Measurements from ENCODE around the gene BIRC7. TPM values are rescaled to one million over a fixed set of nuclear protein-coding genes. Genes with fewer than 3 reads are reported as not detected.

BIRC7 gene
- total and polyA plus RNA-seq, 2 donors (not counting 3 experiments of a cell fraction or from before 2014, with no cell fraction given) = not detected

GRCh38 chr20:63219866-63220521, 15.7 kb upstream of the BIRC7 start:
- TF ChIP-seq JUN (IDR thresholded peaks at IDR 0.05; ENCODE audit: borderline replicate concordance, insufficient read depth, insufficient read length, low read depth) (no peak), EZH2 (IDR thresholded peaks at IDR 0.05; ENCODE audit: borderline replicate concordance, low read depth, low read length, severe bottlenecking) (no peak), MYC (IDR thresholded peaks at IDR 0.05; ENCODE audit: low read depth, low read length) (no peak)
- H2AFZ ChIP-seq (ENCODE audit: low read depth, low read length) = no peak overlapping the region
- H3K27ac ChIP-seq (ENCODE audit: insufficient read depth, low read depth, low read length) = no peak overlapping the region
- ChIA-PET POLR2A (no interaction called here), CTCF (interaction anchor here (0.5 to 3.1 kb wide), 4 partner anchors 11 to 71 kb away, joined by 3 to 11 read pairs (median 6); no protein-coding TSS in a partner anchor)
- no peak for FAIRE-seq
- no peak overlapping the region for H3K4me3 ChIP-seq (replicated peaks in 1 of 3; ENCODE audit: insufficient read depth in 1 of 3, low read depth in 1 of 3, low read length in 3 of 3)
- no peaks in the 10 kb centered on the region for H4K20me1 ChIP-seq (replicated peaks; ENCODE audit: control insufficient read depth, extremely low read depth, insufficient read depth, low read length)
- intact Hi-C loops (cut with micrococcal nuclease) = loop anchor here (5.0 kb wide), 2 partner anchors 38 to 72 kb away; partner anchors contain the start of gene COL20A1
- dilution Hi-C loops (cut with MboI; ENCODE audit: extremely low pct_ligation_motif_present, low sequenced_read_pairs) = no loop called here
- H3K4me1 ChIP-seq (ENCODE audit: control insufficient read depth, extremely low read depth, insufficient read depth, low read length) = peaks cover 5% of the 10 kb centered on the region
- H3K36me3 ChIP-seq (ENCODE audit: control insufficient read depth in 2 of 2, extremely low read depth in 1 of 2, insufficient read depth in 2 of 2, low read length in 2 of 2) = no peaks in the 10 kb centered on the region
- BruUV-seq (replicated peaks) = no TSS peak
- H3K9me1 ChIP-seq (replicated peaks; ENCODE audit: control insufficient read depth, extremely low read depth, insufficient read depth, low read length) = no peaks in the 10 kb centered on the region
- no peaks in the 10 kb centered on the region for H3K9me3 ChIP-seq (replicated peaks; ENCODE audit: control insufficient read depth, insufficient read depth, low read length)
- H3K4me2 ChIP-seq (ENCODE audit: insufficient read depth, low read length) = no peak overlapping the region
- H3K9ac ChIP-seq (replicated peaks; ENCODE audit: extremely low read depth, insufficient read depth, low read length) = no peak overlapping the region
- peaks cover 8% of the 10 kb centered on the region for H3K79me2 ChIP-seq (ENCODE audit: control insufficient read depth, insufficient read depth, low read length)
- no peaks in the 10 kb centered on the region for H3K27me3 ChIP-seq (ENCODE audit: control insufficient read depth in 2 of 2, insufficient read depth in 2 of 2, low read length in 2 of 2)
- no peak for DNase-seq (ENCODE audit: low read depth, low spot score)

- BruUV-seq (replicated peaks) = no TSS peak
- H3K36me3 ChIP-seq (ENCODE audit: control insufficient read depth in 2 of 2, extremely low read depth in 1 of 2, insufficient read depth in 2 of 2, low read length in 2 of 2) = no peaks in the 10 kb centered on the region
- POLR2A ChIA-PET = no interaction called here
- dilution Hi-C loops (cut with MboI; ENCODE audit: extremely low pct_ligation_motif_present, low sequenced_read_pairs) = no loop called here
- H3K27ac ChIP-seq (ENCODE audit: insufficient read depth, low read depth, low read length) = no peak overlapping the region
- H3K4me3 ChIP-seq (replicated peaks in 1 of 3; ENCODE audit: insufficient read depth in 1 of 3, low read depth in 1 of 3, low read length in 3 of 3) = no peak overlapping the region
- H2AFZ ChIP-seq (ENCODE audit: low read depth, low read length) = no peak overlapping the region
- FAIRE-seq = no peak
- H3K9me3 ChIP-seq (replicated peaks; ENCODE audit: control insufficient read depth, insufficient read depth, low read length) = no peaks in the 10 kb centered on the region
- CTCF ChIA-PET = interaction anchor here (1.1 to 3.1 kb wide), 4 partner anchors 10 to 74 kb away, joined by 3 to 11 read pairs (median 6); no protein-coding TSS in a partner anchor
- intact Hi-C loops (cut with micrococcal nuclease) = loop anchor here (5.0 kb wide), 1 partner anchor 71 kb away; the partner anchor contains the start of gene COL20A1
- no peaks in the 10 kb centered on the region for H3K79me2 ChIP-seq (ENCODE audit: control insufficient read depth, insufficient read depth, low read length)
- no peaks in the 10 kb centered on the region for H4K20me1 ChIP-seq (replicated peaks; ENCODE audit: control insufficient read depth, extremely low read depth, insufficient read depth, low read length)
- no peaks in the 10 kb centered on the region for H3K27me3 ChIP-seq (ENCODE audit: control insufficient read depth in 2 of 2, insufficient read depth in 2 of 2, low read length in 2 of 2)
- no peak overlapping the region for H3K9ac ChIP-seq (replicated peaks; ENCODE audit: extremely low read depth, insufficient read depth, low read length)
- TF ChIP-seq FOS (IDR thresholded peaks at IDR 0.05; ENCODE audit: borderline replicate concordance, insufficient read depth, low read length) (no peak), GATA2 (IDR thresholded peaks at IDR 0.05; ENCODE audit: insufficient read depth, insufficient read length, low read depth, low read length) (no peak), EZH2 (IDR thresholded peaks at IDR 0.05; ENCODE audit: borderline replicate concordance, low read depth, low read length, severe bottlenecking) (no peak), MAX (IDR thresholded peaks at IDR 0.05; ENCODE audit: insufficient read depth, insufficient read length) (no peak), POLR2A (IDR thresholded peaks at IDR 0.05; ENCODE audit: low read depth, low read length) (no peak), CTCF (IDR thresholded peaks at IDR 0.05; ENCODE audit: extremely low read depth in 1 of 2, insufficient read depth in 1 of 2, low read depth in 1 of 2, low read length in 2 of 2) (no peak), POLR2AphosphoS5 (IDR thresholded peaks at IDR 0.05; ENCODE audit: insufficient read depth, low read depth, low read length) (no peak), JUN (IDR thresholded peaks at IDR 0.05; ENCODE audit: borderline replicate concordance, insufficient read depth, insufficient read length, low read depth) (no peak), MYC (IDR thresholded peaks at IDR 0.05; ENCODE audit: low read depth, low read length) (no peak)
- DNase-seq (ENCODE audit: low read depth, low spot score) = no peak
- no peak overlapping the region for H3K4me2 ChIP-seq (ENCODE audit: insufficient read depth, low read length)
- H3K9me1 ChIP-seq (replicated peaks; ENCODE audit: control insufficient read depth, extremely low read depth, insufficient read depth, low read length) = no peaks in the 10 kb centered on the region
- H3K4me1 ChIP-seq (ENCODE audit: control insufficient read depth, extremely low read depth, insufficient read depth, low read length) = peaks cover 4% of the 10 kb centered on the region
Measured at GRCh38 chr20:63220696-63221399, 14.9 kb upstream of the BIRC7 start.

Data from endothelial cell of umbilical vein (primary cell).